ENCODE data around the gene ALDH1A1. TPM values are rescaled to one million over a fixed set of nuclear protein-coding genes. Genes with fewer than 3 reads are reported as not detected.
"Not testable (repeated sequence)": the region's sequence is repeated elsewhere in the genome, so short reads cannot be mapped to it uniquely, and the experiment has no call there.

Gene ALDH1A1
- polyA plus RNA-seq, 3 donors = 311 to 327 (median 323) TPM

DNA sequence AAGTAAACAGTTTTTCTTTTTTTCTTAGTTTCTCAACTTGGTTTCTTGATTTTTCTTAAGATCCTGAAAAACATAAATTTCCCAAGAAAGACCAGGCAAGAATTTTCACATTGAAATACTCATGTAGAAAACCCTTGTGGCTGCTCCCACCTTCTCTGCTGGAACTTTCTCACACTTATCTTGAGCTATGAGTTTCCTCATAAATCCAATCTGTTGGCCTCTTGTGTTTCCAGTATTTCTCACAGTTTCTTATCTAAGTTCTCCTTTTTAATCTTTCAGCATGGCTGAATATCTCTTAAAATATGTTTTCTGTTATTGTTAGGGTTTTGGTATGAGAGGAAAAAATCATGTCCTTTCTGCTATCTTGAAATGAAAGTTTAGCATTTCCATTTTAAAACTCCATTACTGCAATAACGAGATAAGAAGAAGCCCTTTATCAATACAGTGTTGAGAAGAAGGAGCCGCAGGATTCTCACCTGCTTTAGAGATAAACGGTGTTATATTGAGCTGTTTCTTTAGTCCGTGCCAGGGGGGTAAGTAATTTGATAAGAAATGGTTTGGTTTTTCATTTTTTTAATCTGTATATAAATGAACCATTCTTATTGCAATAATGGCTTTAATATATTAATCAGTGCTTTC is 89.3 kb downstream of the ALDH1A1 start:
- no peak for DNase-seq (ENCODE audit: low read depth in 3 of 3, low spot score in 2 of 3)

DNA sequence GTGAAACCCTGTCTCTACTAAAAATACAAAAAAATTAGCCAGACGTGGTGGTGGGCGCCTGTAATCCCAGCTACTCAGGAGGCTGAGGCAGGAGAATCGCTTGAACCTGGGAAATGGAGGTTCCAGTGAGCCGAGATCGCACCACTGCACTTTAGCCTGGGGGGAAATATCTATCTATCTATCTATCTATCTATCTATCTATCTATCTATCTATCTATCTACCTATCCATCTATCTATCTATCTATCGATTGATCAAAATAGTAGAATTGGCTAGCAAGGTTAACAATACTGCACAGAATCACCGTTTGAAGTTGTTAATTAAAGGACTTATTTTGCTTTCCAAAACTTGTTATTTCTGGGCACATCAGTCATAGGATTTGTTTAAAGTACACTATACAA is 90.1 kb downstream of the ALDH1A1 start:
- DNase-seq (ENCODE audit: low read depth in 3 of 3, low spot score in 2 of 3) = not testable (repeated sequence)

DNA sequence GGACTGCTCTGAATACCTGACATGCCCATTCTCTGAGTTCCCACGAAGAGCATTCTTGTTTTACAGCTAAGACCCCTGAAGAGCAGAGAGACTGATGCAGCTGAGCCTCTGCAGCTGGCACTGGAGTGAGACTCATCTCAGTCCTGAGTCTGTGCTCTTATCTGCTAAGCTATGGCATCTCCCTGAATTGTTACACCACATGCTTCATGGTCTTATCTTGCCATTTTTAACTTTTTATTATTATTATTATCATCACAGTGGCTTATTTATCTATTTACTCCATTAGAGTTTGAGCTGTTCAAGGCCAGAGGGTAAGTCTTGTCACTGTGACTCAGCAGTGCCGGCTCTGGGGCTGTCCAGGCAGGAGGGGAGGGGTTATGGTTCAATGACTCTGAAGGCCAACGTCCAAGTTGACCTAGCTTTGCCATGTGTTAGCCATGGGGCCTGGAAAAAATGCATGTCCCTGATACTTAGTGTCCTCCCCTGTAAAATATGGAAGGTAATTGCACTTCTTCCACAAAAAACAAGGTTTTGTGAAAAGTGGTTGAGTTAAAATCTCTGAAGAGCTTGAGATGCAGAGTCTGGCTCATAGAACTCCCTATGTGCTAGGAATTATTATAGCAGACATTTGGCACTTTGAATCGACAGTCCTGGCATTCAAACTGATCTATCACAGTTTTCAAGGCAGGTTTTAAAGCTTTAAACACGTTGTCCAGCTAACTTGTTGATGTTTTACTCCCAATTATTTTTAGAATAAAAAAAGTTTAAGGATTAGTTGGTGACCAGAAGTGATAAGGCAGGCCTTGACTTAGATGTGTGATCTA is 94.6 kb downstream of the ALDH1A1 start:
- DNase-seq (ENCODE audit: low read depth in 3 of 3, low spot score in 2 of 3) = no peak

DNA sequence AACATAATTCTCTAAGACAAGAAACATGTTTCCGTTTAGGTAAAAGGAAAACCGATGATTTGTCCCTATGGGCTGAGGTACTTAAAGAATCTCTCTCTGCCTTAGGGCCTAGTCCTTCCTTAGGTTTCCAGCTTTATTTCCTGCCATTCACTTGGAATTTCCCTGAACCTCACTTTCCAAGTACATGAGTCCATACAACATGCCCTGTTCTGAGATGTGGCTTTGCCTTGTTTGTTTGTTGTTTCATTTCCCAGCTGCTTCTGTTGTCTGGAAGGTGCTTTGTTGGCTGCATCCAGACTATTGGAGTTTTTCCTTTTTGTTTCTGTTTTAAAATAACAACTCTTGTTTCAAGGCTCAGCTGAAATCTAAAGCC is 95.2 kb downstream of the ALDH1A1 start:
- DNase-seq (ENCODE audit: low read depth in 3 of 3, low spot score in 2 of 3) = no peak

DNA sequence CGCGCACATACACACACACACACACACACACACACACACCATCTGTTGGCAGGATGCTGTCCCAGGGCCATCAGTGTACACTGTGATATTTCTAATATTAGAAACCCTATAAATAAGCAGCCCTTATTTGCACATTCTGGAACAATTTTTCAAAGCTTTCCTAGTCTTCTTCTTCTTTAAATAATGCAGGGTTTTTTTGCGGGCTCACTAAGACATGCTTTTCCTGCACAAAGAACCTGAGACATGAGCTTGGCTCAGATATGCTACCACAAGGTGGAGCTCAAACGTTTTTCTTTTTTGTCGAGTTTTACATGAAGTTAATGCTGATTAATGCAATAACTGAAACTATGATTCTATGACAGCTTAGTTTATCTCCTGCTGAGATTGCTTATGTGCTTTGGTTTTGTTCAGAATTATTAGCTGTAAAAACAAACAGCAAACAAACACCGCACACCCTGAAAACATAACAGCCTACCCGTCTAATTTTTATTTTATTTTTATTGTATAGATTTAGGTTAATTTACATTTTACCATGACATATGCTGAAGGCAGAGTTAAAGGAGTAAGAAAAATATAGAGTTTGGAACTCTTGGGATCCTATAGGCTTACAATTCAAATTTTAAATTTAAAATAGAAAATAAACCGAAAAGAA is 95.8 kb downstream of the ALDH1A1 start:
- DNase-seq (ENCODE audit: low read depth in 3 of 3, low spot score in 2 of 3) = no peak

DNA sequence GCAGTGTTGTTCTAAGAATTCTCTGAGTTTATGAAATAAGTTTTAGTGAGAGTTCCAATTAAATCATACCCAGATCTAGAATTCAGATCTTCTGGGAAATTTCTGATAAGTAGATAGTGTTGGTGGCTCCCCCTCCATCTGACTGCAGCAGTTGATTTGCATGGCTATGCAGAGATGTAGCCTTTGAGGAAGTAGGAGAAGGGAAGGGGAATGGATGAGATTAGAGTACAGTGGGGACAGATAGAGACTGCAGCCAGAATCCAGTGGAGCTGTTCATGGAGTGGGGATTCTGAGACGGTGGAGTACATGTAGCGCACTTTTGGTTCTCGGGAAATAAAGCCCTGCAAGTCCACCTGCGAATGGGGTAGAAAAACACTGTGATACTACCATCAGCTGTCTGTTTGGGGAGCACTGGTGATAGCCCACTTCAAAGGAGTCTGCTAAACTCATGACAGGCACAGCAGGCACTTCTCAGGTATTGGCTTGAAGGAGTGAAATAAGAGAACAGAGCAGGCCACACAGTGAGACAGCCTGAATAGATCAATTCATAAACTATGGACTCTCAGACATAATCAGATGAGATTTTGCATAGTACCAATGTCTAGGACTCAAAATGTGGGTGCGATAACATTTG is 96.8 kb downstream of the ALDH1A1 start:
- no peak for DNase-seq (ENCODE audit: low read depth in 3 of 3, low spot score in 2 of 3)

DNA sequence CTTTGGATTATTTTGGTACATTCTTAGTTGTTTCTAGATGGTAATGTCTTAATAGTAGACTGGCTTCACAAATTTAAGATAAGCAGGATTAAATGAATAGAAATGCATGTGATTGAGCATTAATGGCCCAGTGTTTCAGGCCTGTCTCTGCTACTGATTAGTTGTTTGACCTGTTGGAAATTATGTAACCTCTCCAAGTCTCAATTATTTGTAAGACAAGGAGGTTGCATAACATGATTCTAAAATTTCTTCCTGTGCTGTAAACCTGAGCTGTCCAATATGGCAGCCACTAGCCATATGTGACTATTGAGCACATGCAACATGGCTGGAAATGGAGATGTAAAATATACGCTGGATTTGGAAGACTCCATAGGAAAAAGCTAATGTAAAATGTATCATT is 97.5 kb downstream of the ALDH1A1 start:
- DNase-seq (ENCODE audit: low read depth in 3 of 3, low spot score in 2 of 3) = no peak

Other genes with a start within 250 kb of the ALDH1A1 start
- gene ANXA1, start 198.8 kb upstream of the ALDH1A1 start, polyA plus RNA-seq (ENCODE audit: insufficient read length in 3 of 3) = 10 to 100 TPM; 28.5 to 30.3 (median 30.3) TPM

Measured in right renal cortex interstitium (tissue), 3 donors.